Activated effector memory CD4-positive, alpha-beta T cell treated with anti-CD3 and anti-CD28 coated beads, Interleukin-2, amount 50 U/mL, for 16 hours (primary cell): ENCODE data around the gene ADAMTS18.

Experiments used
- DNase-seq: peaks from one replicate; pipeline ENCODE4 v3.0.0-alpha.2; 2020

The ADAMTS18 gene

GRCh38 chr16:77386831-77387814 is 47.7 kb downstream of the ADAMTS18 start:
- no peak for DNase-seq

DNA sequence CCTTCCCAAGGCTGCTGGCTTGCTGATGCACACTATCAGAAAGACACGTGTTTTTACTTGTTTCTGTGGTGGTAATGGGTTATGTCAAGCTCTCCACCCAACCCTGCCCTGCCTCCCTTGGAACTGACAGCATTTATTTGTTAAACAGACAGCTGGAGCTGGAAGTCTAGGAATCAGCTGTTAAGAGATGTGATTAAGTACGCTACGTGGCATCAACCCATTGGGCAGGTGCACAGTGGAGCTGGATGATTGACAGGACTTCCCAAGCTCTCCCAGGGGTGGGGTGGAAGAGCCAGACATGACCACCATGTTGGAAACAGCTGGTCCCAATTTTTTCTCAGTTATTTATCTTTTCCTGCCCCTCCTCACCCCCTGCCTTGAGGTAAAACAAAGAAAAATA is 49.4 kb downstream of the ADAMTS18 start:
- no peak for DNase-seq

- no peak for DNase-seq
These were observed 51.1 kb downstream of the ADAMTS18 start for GRCh38 chr16:77383606-77384187.

DNA sequence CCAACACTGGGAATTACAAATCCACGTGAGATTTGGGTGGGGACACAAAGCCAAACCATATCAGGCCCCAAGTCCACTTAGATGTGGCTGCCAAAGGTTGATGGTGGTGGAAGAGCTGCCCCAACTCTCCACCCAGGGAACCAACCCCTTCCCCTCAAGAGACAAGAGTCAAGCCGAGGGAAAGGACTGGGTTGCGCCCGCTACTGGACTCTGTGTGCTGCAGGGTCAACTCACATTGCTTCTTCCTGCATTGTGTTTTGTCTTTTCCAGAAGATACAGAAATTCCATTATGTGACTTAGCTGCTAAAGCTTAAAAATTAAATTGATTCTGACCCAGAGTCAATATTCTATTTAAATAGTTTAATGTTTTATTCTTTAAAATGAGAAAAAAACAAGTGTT is 58.5 kb downstream of the ADAMTS18 start:
- DNase-seq: no peak

GRCh38 chr16:77375396-77375795 is 59.4 kb downstream of the ADAMTS18 start:
- DNase-seq: no peak

- DNase-seq: no peak
These were observed 60.5 kb downstream of the ADAMTS18 start for GRCh38 chr16:77374384-77374783.

DNA sequence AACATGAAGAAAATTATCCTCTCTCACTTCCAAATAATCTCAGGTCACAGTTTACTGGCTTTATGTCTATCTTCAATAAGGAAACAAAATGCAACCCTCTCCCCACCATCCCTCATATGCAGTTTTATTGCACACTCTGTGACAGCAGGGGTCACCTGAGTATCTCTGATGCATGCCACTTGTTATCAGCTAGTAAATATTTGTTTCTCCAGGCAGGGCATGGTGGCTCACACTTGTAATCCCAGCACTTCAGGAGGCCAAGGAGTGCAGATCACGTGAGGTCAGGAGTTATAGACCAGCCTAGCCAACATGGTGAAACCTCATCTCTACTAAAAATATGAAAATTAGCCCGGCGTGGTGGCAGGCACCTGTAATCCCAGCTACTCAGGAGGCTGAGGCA is 61.1 kb downstream of the ADAMTS18 start:
- no peak for DNase-seq

DNA sequence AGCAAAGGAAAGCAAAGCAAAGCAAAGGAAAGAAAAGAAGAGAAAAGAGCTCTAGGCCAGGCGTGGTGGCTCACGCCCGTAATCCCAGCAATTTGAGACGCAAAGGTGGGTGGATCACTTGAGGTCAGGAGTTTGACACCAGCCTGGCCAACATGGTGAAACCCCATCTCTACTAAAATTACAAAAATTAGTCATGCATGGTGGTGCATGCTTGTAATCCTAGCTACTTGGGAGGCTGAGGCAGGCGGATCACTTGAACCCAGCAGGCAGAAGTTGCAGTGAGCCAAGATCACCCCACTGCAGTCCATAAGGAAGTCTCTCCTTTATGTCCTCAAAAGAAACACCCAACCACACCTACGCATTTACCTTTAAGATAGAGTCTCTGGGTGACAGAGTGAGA is 70.1 kb downstream of the ADAMTS18 start:
- DNase-seq: no peak

DNA sequence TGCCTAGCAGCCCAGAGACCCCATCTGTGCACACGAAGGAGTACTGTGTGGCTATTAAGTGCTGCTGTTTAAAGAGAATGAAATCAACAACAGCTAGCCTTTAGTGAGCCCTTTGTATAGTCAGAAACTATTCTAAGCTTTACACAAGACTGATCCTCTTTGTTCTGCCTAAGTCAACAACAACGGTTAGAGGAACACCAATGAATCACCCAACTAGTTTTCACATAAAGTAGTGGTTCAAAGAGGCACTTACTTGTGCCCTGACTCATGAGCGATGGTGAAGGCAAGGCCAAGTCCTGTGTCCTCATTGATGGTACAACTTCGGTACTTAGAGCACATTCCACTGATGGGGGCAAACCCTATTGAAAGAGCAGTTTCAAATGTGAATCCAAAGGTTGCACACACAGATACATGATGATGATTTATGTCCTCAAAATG is 75.8 kb downstream of the ADAMTS18 start:
- no peak for DNase-seq

GRCh38 chr16:77353587-77354263 is 81.1 kb downstream of the ADAMTS18 start:
- DNase-seq: no peak

GRCh38 chr16:77344341-77344740 is 90.5 kb downstream of the ADAMTS18 start:
- no peak for DNase-seq

DNA sequence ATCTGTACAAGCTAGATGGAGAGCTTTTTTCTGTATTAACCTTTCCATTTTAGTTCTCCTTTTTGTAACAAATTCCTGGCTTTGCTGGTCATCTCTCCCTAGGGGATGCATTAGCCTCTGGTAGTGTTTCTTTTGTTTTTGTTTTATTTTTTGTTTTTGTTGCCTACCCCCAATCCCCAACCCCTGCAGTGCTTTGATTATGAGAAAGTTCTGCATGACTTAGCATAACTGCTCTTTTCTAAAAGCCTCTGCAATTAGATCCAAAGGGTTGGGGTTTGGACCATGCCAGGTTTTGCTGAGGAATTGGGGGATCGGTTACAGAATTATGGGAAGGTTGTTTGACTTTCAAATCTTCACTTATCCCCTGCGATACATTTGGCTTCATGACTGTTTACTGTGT is 98.2 kb downstream of the ADAMTS18 start:
- no peak for DNase-seq

- no peak for DNase-seq
These were observed 99.1 kb downstream of the ADAMTS18 start for GRCh38 chr16:77335652-77336234.

- DNase-seq: no peak
These were observed 102.0 kb downstream of the ADAMTS18 start for GRCh38 chr16:77332792-77333191.

- no peak for DNase-seq
These were observed 102.8 kb downstream of the ADAMTS18 start for GRCh38 chr16:77331802-77332586.

- DNase-seq: no peak
These were observed 103.8 kb downstream of the ADAMTS18 start for GRCh38 chr16:77331043-77331442.

- DNase-seq: no peak
These were observed 104.3 kb downstream of the ADAMTS18 start for GRCh38 chr16:77330332-77331042.

DNA sequence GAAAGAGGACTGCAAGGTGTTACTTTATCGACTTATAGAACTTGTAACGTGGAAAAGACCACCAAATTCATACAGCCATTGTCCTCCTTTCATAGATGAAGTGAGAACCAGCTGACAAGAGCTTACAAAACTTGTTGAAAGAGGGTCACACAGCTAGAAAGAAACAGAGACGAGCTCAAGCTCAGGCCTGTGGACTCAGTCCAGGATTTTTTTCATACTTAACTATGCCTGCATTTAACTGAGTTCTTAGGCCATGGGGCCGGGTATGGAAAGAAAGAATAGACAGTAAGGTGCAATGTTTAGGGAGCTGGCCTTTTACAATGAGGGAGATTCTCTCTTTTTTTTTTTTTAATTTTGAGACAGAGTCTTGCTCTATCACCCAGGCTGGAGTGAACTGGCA is 106.1 kb downstream of the ADAMTS18 start:
- no peak for DNase-seq

GRCh38 chr16:77328274-77328673 is 106.6 kb downstream of the ADAMTS18 start:
- DNase-seq: no peak

GRCh38 chr16:77327717-77328116 is 107.1 kb downstream of the ADAMTS18 start:
- no peak for DNase-seq

DNA sequence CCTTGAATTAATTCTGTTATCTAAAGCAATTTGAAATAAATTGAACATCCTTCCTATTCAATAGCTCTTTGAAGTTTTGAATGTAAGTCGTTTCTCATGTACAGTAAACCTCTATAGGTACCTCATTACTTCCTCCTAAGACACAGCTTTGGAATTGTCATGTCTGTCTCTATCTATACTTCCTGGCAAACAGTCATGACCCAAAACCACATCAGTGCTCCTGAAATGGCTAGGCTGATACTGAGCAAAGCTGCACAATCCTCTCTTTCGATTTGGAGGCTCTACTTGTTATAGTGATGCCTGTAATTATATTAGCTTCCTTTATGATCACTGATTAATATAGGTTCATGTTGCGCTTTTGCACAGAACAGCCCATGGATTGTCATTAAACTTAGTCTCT is 110.1 kb downstream of the ADAMTS18 start:
- DNase-seq: no peak

- DNase-seq: no peak
These were observed 111.1 kb downstream of the ADAMTS18 start for GRCh38 chr16:77323695-77324094.
